Kidney epithelial cell (primary cell): Measurements from ENCODE around the gene ABCB8. TPM values are rescaled to one million over a fixed set of nuclear protein-coding genes. Genes with fewer than 3 reads are reported as not detected.
A peak's percentile ranks its signal among the peaks of the same experiment; 100 is the strongest.

Experiments
- DNase-seq: peaks from one replicate; pipeline ENCODE4 v3.0.0-alpha.2; 2010; ENCODE audit warnings: low read depth
- H3K27me3 ChIP-seq: 2 replicates; pipeline ENCODE4 v1.6.0; 2011; ENCODE audit warnings: low read length; ENCODE audit not compliant: control insufficient read depth, insufficient read depth
- H3K36me3 ChIP-seq: 2 replicates; pipeline ENCODE4 v1.5.1; 2011; ENCODE audit warnings: low read length; ENCODE audit not compliant: control insufficient read depth, insufficient read depth
- H3K4me3 ChIP-seq: 2 replicates; pipeline ENCODE4 v1.5.1; 2011; ENCODE audit warnings: low read depth, mild to moderate bottlenecking, control low read depth, low read length
- total RNA-seq: library from RNA; depleted of rRNA; stranded (reverse); fragments of >200 nt; gene quantifications from 2 replicates; pipeline ENCODE4 v1.2.3, GENCODE V29; 2015
- TF ChIP-seq, protein P1 (sequence below): IDR thresholded peaks from 2 replicates; pipeline ENCODE4 v1.5.1; 2011; ENCODE audit warnings: mild to moderate bottlenecking, moderate library complexity, low read length, control low read depth, inconsistent platforms; ENCODE audit not compliant: insufficient read depth, poor library complexity, severe bottlenecking

ABCB8 gene
- total RNA-seq, 1 donor from 2014 or later, result 37.1 TPM

DNA sequence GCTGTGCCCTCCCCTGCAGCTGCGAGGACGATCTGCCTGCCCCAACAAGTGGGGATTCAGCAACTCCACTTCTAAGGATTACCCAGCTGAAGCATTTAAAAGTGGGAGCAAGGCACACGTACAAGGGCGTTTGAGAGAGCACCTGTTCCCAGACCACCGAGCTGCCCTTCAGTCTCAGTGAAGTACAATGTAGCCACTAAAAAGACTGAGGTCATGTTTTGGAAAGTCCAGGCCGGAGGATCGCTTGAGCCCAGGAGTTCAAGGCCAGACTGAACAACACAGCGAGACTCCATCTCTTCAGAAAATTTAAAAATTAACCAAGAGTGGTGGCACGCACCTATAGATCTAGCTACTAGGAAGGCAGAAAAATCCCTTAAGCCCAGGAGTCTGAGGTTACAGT, 22.7 kb upstream of the ABCB8 start:
- no peak for DNase-seq
- peaks cover 12% of the 10 kb centered on the region for H3K27me3 ChIP-seq
- H3K36me3 ChIP-seq, result no peaks in the 10 kb centered on the region
- TF ChIP-seq, protein P1, sequence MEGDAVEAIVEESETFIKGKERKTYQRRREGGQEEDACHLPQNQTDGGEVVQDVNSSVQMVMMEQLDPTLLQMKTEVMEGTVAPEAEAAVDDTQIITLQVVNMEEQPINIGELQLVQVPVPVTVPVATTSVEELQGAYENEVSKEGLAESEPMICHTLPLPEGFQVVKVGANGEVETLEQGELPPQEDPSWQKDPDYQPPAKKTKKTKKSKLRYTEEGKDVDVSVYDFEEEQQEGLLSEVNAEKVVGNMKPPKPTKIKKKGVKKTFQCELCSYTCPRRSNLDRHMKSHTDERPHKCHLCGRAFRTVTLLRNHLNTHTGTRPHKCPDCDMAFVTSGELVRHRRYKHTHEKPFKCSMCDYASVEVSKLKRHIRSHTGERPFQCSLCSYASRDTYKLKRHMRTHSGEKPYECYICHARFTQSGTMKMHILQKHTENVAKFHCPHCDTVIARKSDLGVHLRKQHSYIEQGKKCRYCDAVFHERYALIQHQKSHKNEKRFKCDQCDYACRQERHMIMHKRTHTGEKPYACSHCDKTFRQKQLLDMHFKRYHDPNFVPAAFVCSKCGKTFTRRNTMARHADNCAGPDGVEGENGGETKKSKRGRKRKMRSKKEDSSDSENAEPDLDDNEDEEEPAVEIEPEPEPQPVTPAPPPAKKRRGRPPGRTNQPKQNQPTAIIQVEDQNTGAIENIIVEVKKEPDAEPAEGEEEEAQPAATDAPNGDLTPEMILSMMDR, result no peak
- H3K4me3 ChIP-seq, result no peak overlapping the region

DNA sequence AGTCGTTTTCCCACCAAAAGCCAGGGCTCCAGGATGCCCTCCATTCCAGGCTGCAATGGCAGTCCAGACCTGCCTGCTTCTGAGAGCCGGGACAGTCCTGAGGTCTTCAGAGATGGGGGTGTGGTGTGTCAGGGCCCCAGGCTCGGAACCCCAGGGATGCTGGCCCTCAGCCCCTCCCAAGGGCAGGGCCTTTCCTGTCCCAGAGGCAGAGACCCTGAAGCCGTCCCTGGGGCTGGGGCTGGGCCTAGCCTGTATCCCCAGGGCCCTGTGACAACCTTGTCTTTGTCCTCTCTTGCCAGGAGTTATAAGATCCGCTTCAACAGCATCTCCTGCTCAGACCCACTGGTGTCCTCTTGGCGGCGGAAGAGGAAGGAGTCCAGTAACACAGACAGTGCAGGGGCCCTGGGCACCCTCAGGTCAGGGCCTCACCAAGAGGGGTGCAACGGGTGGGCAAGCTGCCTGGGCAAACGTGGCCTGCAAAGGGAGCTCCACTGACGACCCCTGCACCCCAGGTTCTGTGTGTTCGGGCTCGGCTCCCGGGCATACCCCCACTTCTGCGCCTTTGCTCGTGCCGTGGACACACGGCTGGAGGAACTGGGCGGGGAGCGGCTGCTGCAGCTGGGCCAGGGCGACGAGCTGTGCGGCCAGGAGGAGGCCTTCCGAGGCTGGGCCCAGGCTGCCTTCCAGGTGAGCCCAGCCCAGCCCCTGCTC, 21.5 kb upstream of the ABCB8 start:
- H3K27me3 ChIP-seq, result peaks cover 15% of the 10 kb centered on the region
- no peak overlapping the region for H3K4me3 ChIP-seq
- TF ChIP-seq, protein P1, result no peak
- no peak for DNase-seq
- H3K36me3 ChIP-seq, result no peaks in the 10 kb centered on the region

- H3K27me3 ChIP-seq, result peaks cover 20% of the 10 kb centered on the region
- H3K4me3 ChIP-seq, result no peak overlapping the region
- TF ChIP-seq, protein P1, result no peak
- DNase-seq, result no peak
- no peaks in the 10 kb centered on the region for H3K36me3 ChIP-seq
Measured at GRCh38 chr7:151007469-151007898, 20.8 kb upstream of the ABCB8 start.

GRCh38 chr7:151008143-151008510, 20.1 kb upstream of the ABCB8 start:
- Histone ChIP-seq H3K36me3 (no peaks in the 10 kb centered on the region), H3K4me3 (no peak overlapping the region), H3K27me3 (peaks cover 26% of the 10 kb centered on the region)
- no peak for DNase-seq
- TF ChIP-seq, protein P1, result no peak

DNA sequence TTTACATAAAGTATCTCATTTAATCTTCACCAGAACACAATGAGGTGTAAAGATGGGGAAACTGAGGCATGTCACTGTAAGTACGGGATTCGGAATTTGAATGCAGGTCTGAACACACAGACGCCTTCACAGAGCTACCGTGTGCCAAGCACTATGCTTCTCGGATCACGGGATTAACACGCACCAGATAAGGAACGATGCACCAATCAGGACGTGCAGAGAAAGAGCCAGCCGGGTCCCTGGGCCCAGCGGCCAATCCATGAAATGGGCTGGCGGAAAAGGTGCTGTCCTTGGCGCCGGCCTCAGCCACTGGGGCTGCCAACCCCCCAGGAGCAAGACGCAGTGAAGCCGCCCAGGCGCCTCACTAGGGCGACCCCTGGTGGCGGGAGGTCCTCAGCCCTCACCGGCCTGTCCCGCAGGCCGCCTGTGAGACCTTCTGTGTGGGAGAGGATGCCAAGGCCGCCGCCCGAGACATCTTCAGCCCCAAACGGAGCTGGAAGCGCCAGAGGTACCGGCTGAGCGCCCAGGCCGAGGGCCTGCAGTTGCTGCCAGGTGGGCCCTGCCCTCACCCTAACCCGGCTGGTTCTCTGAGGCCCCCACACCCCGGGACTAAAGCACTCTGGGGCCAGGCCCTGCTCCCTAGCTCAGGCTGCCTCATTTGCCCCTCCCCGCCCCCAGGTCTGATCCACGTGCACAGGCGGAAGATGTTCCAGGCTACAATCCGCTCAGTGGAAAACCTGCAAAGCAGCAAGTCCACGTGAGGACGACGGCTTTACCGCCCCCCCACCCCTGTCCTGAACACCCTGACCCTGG, 19.5 kb upstream of the ABCB8 start:
- DNase-seq, result no peak
- Histone ChIP-seq H3K4me3 (no peak overlapping the region), H3K36me3 (no peaks in the 10 kb centered on the region), H3K27me3 (peaks cover 32% of the 10 kb centered on the region)
- TF ChIP-seq, protein P1, result peak; percentile 85
